Tibial artery (tissue), 4 donors: ENCODE results near the gene ASAP2.
A peak's percentile ranks its signal among the peaks of the same experiment; 100 is the strongest.

Experiments
- DNase-seq, 2 donors: peaks; one replicate each; pipeline ENCODE4 v3.0.0-alpha.2; 2019
- H3K27ac ChIP-seq, 2 donors: fragments of 200-600 bp; sonication (generic) in 1 of 2; 1 replicate in 1 of 2; 2 replicates in 1 of 2; pipeline ENCODE4 v1.5.1; 2018 to 2019; ENCODE audit warnings: mild to moderate bottlenecking in 1 of 2
- H3K27me3 ChIP-seq, 2 donors: fragments of 200-600 bp; sonication (generic) in 1 of 2; one replicate each; pipeline versions ENCODE4 v1.5.1 to v1.6.0; 2016 to 2019
- H3K36me3 ChIP-seq, 3 donors: fragments of 200-600 bp; sonication (generic) in 2 of 3; one replicate each; pipeline ENCODE4 v1.5.1; 2016 to 2019; ENCODE audit warnings: mild to moderate bottlenecking in 2 of 3
- H3K4me1 ChIP-seq, 4 donors: fragments of 200-600 bp; sonication (generic) in 2 of 4; 1 replicate in 3 of 4; 2 replicates in 1 of 4; pipeline ENCODE4 v1.5.1; 2016 to 2019
- H3K4me3 ChIP-seq, 2 donors: fragments of 200-600 bp; sonication (generic) in 1 of 2; 1 replicate in 1 of 2; 2 replicates in 1 of 2; pipeline ENCODE4 v1.5.1; 2018 to 2019; ENCODE audit warnings: mild to moderate bottlenecking in 2 of 2
- H3K9me3 ChIP-seq, 3 donors: fragments of 200-600 bp; sonication (generic) in 1 of 3; one replicate each; pipeline ENCODE4 v1.5.1; 2016 to 2019
- CTCF ChIP-seq, 2 experiments: fragments of 200-600 bp in 1 of 2; fragments of 450-650 bp in 1 of 2; IDR thresholded peaks; one replicate each; pipeline ENCODE4 v1.5.1; 2017 to 2019; ENCODE audit warnings: antibody characterized with exemption in 2 of 2, mild to moderate bottlenecking in 1 of 2, moderate library complexity in 1 of 2
- intact Hi-C: fragments of 100-400 bp; cut with DNase I; formaldehyde crosslinking; loops from one replicate; pipeline ENCODE4 v1.15.0; 2023; ENCODE audit warnings: low total_unique reads

The ASAP2 gene

DNA sequence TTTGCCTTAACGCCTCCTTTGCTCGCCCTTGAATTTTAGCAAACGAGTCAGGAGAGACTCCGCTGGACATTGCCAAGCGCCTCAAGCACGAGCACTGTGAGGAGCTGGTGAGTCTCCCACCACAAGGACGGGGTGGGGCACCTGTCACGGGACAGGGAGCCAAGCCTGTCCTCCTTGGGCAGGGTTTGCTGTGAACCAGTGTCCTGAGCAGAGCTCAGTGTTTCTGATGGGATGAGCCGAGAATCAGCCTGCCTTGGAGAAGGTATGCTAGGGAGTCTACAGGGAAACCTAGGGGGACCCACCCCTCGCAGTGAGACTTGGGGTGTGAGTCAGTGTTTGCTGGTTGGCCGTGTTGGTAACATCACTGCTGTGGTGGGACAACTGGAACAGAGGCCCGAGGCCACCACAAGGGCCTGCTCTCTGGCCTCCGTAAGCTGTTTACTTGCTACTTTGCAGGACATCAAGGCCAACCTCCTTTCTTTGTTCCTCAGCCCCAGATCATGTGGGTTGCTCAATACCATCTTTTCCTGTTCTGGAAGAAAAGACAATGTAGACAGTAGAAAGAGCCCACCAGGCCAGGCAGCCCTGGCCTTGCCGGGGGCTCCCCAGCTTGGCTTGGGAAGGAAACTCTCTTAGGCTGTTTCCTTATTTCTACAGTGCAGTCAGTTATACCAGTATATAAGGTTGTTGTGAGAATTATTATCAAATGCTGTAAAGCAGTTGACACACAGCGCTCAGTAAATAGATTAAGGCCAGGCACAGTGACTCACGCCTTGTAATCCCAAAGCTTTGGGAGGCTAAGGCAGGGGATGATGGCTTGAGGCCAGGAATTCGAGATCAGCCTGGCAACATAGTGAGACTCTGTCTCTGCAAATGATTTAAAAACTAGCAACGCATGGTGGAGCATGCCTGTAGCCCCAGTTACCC, 174.4 kb downstream of the ASAP2 start:
- peak overlapping the region; percentile 40 to 47 for H3K27ac ChIP-seq
- H3K4me3 ChIP-seq = no peak overlapping the region
- no peaks in the 10 kb centered on the region for H3K27me3 ChIP-seq
- intact Hi-C loops = no loop called here
- no peaks in the 10 kb centered on the region for H3K9me3 ChIP-seq
- peaks cover 8 to 79% (median 49%) of the 10 kb centered on the region in 3 donors for H3K36me3 ChIP-seq
- DNase-seq = peak; percentile 72 to 74
- H3K4me1 ChIP-seq = peaks cover 0 to 38% (median 4%) of the 10 kb centered on the region in 4 donors
- TF ChIP-seq CTCF (IDR thresholded peaks at IDR 0.05) = no peak

- no peaks in the 10 kb centered on the region for H3K27me3 ChIP-seq
- peaks cover 0 to 32% (median 4%) of the 10 kb centered on the region in 4 donors for H3K4me1 ChIP-seq
- no peak for TF ChIP-seq CTCF (IDR thresholded peaks at IDR 0.05)
- peaks cover 8 to 79% (median 53%) of the 10 kb centered on the region in 3 donors for H3K36me3 ChIP-seq
- H3K9me3 ChIP-seq = no peaks in the 10 kb centered on the region
- intact Hi-C loops = no loop called here
- peak in 1 of 2 donors; percentile 19 for DNase-seq
- no peak overlapping the region for H3K4me3 ChIP-seq
- H3K27ac ChIP-seq = no peak overlapping the region
Observed at GRCh38 chr2:9382604-9383235, 176.1 kb downstream of the ASAP2 start.

DNA sequence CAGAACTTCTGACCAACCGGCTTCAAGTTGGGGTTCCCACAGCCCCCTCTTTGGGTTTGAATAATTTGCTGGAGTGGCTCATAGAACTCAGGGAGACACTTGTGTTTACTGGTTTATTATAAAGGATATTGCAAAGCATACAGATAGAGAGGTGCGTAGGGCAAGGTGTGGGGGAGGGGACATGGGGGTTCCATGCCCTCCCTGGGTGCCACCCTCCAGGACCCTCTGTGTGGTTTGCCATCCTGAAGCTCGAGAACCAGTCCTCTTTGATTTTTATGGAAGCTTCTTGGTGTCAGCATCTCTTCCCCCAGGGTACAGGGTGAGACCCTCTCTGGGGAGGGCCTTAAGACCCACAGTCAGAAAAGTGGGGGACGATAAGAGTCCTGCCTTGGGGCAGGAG, 177.9 kb downstream of the ASAP2 start:
- no peaks in the 10 kb centered on the region for H3K27me3 ChIP-seq
- H3K4me3 ChIP-seq = no peak overlapping the region
- H3K9me3 ChIP-seq = no peaks in the 10 kb centered on the region
- peaks cover 0 to 15% (median 2%) of the 10 kb centered on the region in 4 donors for H3K4me1 ChIP-seq
- peak in 1 of 2 donors; percentile 60 for DNase-seq
- TF ChIP-seq CTCF (IDR thresholded peaks at IDR 0.05) = no peak
- peaks cover 21 to 85% (median 71%) of the 10 kb centered on the region in 3 donors for H3K36me3 ChIP-seq
- intact Hi-C loops = no loop called here
- H3K27ac ChIP-seq = no peak overlapping the region

GRCh38 chr2:9385841-9386240, 179.2 kb downstream of the ASAP2 start:
- TF ChIP-seq CTCF (IDR thresholded peaks at IDR 0.05) = no peak
- H3K4me3 ChIP-seq = no peak overlapping the region
- peaks cover 28 to 93% (median 79%) of the 10 kb centered on the region in 3 donors for H3K36me3 ChIP-seq
- H3K9me3 ChIP-seq = no peaks in the 10 kb centered on the region
- peaks cover 0 to 8% (median 1%) of the 10 kb centered on the region in 4 donors for H3K4me1 ChIP-seq
- intact Hi-C loops = no loop called here
- DNase-seq = peak in 1 of 2 donors; percentile 39
- H3K27ac ChIP-seq = no peak overlapping the region
- no peaks in the 10 kb centered on the region for H3K27me3 ChIP-seq

GRCh38 chr2:9388199-9388681, 181.6 kb downstream of the ASAP2 start:
- no peak for TF ChIP-seq CTCF (IDR thresholded peaks at IDR 0.05)
- intact Hi-C loops = no loop called here
- H3K27me3 ChIP-seq = no peaks in the 10 kb centered on the region
- H3K4me3 ChIP-seq = no peak overlapping the region
- peaks cover 31 to 83% (median 71%) of the 10 kb centered on the region in 3 donors for H3K36me3 ChIP-seq
- peak in 1 of 2 donors; percentile 51 for DNase-seq
- H3K27ac ChIP-seq = no peak overlapping the region
- H3K4me1 ChIP-seq = no peaks in the 10 kb centered on the region
- no peaks in the 10 kb centered on the region for H3K9me3 ChIP-seq
